Suprapubic skin (tissue), 3 donors: Measurements from ENCODE around the gene ZNF575.

Experiments used
- POLR2A ChIP-seq, 2 donors: fragments of 450-650 bp; IDR thresholded peaks; one replicate each; pipeline ENCODE4 v1.6.1; 2017; ENCODE audit warnings: antibody characterized with exemption in 2 of 2, mild to moderate bottlenecking in 2 of 2, moderate library complexity in 2 of 2
- TF ChIP-seq, protein P1 (sequence below), 2 donors: fragments of 200-600 bp in 1 of 2; fragments of 450-650 bp in 1 of 2; sonication (generic) in 1 of 2; IDR thresholded peaks; one replicate each; pipeline ENCODE4 v1.5.1; 2016 to 2019; ENCODE audit warnings: antibody characterized with exemption in 2 of 2, mild to moderate bottlenecking in 1 of 2, moderate library complexity in 1 of 2

DNA sequence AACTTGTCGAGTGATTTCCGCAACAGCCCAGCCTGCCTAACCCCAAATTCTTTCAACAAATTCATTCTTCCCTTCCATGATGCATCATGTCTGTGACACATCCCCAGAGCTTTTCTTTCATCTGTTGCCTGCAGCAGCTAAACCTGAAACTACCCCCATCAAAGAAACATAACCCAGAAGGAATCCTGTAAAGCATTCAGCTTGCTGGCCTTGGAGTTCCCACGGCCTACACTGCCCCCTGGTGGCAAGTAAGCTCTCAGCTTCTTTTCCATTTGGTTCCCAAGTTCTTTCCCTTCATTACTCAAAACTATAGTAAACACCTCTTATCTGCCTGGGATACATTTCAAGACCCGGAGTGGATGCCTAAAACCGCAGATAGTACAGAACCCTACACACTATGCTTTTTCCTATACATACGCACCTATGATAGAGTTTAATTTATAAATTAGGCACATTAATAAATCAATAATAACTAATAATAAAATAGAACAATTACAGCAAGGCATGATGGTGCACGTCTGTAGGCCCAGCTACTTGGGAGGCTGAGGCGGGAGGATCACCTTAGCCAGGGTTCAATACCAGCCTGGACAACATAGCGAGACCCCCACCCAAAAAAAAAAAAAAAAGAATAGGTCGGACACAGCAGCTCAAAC lies 13.4 kb upstream of the ZNF575 start:
- TF ChIP-seq, protein P1, sequence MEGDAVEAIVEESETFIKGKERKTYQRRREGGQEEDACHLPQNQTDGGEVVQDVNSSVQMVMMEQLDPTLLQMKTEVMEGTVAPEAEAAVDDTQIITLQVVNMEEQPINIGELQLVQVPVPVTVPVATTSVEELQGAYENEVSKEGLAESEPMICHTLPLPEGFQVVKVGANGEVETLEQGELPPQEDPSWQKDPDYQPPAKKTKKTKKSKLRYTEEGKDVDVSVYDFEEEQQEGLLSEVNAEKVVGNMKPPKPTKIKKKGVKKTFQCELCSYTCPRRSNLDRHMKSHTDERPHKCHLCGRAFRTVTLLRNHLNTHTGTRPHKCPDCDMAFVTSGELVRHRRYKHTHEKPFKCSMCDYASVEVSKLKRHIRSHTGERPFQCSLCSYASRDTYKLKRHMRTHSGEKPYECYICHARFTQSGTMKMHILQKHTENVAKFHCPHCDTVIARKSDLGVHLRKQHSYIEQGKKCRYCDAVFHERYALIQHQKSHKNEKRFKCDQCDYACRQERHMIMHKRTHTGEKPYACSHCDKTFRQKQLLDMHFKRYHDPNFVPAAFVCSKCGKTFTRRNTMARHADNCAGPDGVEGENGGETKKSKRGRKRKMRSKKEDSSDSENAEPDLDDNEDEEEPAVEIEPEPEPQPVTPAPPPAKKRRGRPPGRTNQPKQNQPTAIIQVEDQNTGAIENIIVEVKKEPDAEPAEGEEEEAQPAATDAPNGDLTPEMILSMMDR (IDR thresholded peaks at IDR 0.05), result peak; percentile 78 to 82
- no peak for TF ChIP-seq POLR2A (IDR thresholded peaks at IDR 0.05)
